IPS DF 19.7 (cell line): ENCODE data around the gene DNAJC16.
A peak's percentile ranks its signal among the peaks of the same experiment; 100 is the strongest.
"Not testable (repeated sequence)": the region's sequence is repeated elsewhere in the genome, so short reads cannot be mapped to it uniquely, and the experiment has no call there.

Experiments
- DNase-seq: peaks from one replicate; pipeline ENCODE4 v3.0.0-alpha.2; 2013; ENCODE audit warnings: low read depth, low spot score

Gene DNAJC16

GRCh38 chr1:15506831-15507230 is 19.8 kb upstream of the DNAJC16 start:
- DNase-seq, result no peak

- no peak for DNase-seq
These were observed 19.4 kb upstream of the DNAJC16 start for GRCh38 chr1:15507278-15507677.

- peak; percentile 94 for DNase-seq
These were observed 17.8 kb upstream of the DNAJC16 start for GRCh38 chr1:15508700-15509487.

DNA sequence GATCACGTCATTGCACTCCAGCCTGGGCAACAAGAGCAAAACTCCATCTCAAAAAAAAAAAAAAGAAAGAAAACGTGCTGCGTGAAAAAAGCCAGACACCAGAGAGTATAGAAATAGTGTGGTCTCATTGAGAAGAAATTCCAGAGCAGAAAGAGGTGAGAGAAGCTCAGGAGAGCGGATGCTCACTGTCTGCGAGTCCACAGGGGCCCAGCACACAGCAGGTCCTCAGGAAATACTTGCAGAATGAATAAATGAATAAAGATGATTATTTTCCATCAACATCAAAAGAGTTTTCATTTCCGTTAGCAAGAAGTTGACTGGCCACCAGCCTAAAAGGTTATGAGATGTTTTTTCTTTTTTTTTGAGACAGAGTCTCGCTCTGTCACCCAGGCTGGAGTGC is 17.1 kb upstream of the DNAJC16 start:
- DNase-seq, result no peak

DNA sequence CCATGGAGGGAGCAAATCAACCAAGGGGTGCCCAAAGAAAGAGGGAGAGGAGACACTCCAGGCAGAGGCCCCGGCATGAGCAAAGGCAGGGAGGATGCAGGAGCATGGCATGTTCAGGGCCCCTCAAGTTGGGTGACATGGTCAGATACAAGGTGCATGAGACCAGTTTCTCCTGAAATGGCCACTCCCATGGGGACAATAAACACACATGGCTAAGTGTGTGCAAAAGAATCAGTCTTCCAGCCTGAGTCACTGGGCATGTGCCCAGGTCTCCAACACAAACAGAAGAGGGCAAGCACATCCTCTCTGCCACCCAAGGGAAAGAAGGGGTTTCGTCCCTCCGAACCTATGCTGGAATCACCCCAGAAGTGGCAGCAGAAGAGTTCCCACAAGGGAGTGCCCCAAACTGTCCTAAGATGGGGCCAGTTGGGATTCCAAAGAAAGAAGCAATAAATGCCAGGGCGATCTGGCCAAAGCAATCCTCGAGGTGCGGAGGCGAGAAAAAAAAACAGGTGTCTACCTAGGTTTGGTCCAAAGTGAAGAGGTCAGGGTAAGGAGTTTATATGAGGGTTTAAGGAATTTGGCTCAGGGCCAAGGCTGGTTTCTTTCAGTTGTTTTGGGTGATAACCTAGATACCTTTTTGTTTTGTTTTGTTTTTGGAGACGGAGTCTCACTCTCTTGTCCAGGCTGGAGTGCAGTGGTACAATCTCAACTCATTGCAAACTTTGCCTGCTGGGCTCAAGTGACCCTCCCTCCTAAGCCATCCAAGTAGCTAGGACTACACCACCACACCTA is 15.8 kb upstream of the DNAJC16 start:
- no peak for DNase-seq

GRCh38 chr1:15513192-15513591 is 13.5 kb upstream of the DNAJC16 start:
- no peak for DNase-seq

DNA sequence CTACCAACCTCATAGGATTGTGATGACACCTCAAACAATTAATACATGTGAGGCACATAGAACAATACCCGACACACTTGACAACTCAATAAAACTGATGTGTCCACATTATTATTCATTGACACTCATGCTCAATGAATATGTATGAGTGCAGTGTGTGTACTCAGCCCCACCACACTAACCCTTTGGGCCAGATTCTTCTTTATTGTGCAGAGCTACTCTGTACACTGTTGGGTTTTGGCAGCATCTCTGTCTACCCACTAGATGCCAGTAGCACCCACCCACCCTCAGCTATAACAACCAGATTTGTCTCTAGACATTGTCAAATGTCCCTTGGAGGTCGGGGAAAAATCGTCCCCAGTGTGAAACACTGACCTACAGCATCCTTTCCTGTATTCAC is 12.7 kb upstream of the DNAJC16 start:
- DNase-seq, result no peak

DNA sequence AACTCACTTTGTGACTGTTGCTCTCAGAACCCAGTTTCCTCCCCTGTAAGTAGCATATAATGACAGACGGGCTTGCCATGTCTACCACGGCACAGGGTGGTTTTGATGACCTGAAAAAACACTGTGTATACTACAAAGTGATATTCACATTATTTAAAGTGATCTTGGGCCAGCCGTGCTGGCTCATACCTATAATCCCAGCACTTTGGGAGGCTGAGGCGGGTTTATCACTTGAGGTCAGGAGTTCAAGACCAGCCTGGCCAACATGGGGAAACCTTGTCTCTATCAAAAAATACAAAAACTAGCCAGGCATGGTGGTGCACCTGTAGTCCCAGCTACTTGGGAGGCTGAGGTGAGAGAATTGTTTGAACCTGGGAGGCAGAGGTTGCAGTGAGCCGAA is 12.1 kb upstream of the DNAJC16 start:
- DNase-seq, result not testable (repeated sequence)

DNA sequence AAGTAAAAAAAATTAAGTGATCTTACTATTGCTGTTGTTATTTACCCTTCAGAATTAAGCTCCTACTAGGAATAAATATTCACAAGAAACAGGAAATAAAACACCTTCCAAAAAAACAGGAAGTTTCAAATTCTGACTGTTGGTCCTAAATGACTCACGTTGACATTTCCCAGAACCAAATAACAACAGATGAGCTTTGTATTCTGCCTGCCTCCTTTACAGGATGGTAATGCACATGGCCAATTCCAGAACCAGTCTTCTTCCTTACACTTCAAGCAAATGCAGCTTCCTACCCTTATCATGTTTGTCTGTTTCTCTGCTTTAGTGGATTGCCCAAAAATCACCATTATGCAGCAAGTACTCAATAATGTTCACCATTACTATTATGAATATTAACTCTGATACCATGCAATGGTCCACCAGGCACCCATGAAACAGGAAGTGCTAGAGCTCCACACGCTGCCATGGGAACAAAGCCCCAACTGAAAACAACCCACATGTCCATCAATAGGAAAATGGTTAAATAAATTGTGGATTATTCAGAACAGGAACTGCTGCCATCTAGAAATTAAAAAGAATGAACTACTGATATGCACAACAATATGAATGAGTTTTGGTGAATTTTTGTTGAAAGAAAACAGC is 11.5 kb upstream of the DNAJC16 start:
- no peak for DNase-seq

DNA sequence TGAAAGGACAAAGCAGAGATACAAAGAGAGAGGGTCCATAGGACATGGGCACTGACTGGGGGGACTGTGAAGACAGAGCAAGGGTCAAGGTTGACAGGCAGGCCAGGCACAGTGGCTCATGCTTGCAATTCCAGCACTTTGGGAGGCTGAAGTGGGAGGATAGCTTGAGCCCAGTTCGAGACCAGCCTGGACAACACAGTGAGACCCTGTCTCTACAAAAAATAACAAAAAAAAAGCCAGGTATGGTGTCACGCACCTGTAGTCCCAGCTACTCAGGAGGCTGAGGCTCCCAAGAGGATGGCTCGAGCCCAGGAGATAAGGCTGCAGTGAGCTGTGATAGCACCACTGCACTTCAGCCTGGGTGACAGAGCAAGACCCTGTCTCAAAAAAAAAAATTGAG is 7.0 kb upstream of the DNAJC16 start:
- DNase-seq, result no peak

DNA sequence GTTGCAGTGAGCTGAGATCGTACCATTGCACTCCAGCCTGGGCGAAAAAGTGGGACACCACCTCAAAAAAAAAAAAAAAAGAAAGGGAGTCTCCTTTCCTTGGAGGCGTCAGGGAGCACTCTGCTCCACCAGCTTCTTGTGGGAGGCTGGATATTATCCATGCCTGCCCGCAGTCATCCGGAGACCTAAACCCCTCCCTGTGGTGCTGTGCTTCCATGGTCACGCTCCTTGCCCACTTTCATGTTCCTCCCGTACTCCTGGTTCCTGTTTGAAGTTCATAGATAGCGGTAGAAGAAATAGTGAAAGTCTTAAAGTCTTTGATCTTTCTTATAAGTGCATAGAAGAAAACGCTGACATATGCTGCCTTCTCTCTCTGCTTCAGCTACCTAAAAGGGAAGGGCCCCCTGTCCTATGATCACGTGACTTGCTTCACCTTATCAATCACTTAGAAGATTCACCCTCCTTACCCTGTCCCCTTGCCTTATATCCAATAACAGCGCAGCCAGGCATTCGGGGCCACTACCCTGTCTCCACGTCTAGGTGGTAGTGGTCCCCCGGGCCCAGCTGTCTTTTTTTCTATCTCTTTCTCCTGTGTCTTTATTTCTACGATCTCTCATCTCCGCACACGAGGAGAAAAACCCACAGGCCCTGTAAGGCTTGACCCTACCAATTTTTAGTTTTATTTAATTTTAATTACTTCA is 5.3 kb upstream of the DNAJC16 start:
- DNase-seq, result not testable (repeated sequence)

- DNase-seq, result no peak
These were observed 4.1 kb upstream of the DNAJC16 start for GRCh38 chr1:15522551-15522950.

DNA sequence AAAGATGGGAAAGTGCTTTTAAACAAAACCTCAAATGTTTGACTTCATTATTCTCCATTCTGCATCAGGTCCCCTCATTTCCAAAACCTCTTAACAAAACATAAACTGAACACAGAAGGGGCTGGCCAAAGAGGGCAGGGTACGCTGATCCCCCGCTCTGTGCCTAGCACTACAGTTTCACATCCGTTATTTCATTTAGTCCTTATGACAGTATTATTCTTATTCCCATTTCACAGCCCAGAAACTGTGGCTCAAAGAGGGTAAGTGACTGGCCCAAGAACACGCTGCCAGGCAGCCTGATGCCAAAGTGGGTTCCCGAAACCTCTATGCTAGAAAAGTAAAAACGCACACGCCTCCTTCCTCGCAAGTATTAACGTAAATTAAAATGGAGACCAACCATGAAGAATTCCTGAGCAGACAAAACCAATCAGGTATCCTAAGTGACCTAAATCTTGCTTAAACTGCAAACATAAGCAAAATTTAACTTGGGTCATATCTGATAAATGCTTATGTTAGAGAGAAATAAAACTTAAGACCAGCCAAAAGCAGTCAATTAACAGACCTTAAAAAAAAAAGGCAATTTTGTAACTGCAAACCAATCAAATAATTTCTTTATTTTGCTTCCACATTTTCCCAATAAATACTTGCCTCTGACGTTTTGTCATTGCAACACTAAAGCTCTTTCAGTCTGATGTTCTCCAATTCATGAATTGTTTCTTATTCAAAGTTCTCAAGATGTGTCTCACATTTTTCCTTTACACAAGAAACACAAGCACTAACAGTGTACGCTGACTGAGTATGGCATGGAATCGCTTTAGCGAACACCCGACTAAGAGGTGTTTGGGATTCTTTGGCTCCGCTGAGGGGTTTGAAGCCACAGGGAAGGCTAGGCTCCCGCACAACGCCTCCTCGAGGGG is 3.3 kb upstream of the DNAJC16 start:
- no peak for DNase-seq

DNA sequence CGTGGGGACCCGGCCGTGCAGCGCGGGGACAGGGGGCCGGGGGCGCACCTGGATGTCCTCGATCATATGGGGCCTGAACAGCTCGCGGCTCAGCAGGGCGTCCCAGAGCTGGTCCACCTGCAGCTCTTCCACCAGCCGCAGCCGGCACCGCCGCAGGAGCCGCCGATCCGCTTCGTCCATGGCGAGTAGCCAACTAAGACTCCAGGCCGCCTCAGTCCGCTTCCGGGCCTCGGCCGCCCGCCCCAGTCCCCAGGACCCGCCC is 2.7 kb upstream of the DNAJC16 start, which contains the start of gene CASP9:
Gene CASP9, minus strand, starts transcription at position 195 of the 262 bp plus-strand sequence. Its CDS starts 15 bp downstream, at position 180.
- DNase-seq, result no peak

- peak; percentile 68 for DNase-seq
These were observed 2.2 kb upstream of the DNAJC16 start for GRCh38 chr1:15524283-15525049.

GRCh38 chr1:15525050-15526020 is 1.3 kb upstream of the DNAJC16 start:
- DNase-seq, result no peak

DNA sequence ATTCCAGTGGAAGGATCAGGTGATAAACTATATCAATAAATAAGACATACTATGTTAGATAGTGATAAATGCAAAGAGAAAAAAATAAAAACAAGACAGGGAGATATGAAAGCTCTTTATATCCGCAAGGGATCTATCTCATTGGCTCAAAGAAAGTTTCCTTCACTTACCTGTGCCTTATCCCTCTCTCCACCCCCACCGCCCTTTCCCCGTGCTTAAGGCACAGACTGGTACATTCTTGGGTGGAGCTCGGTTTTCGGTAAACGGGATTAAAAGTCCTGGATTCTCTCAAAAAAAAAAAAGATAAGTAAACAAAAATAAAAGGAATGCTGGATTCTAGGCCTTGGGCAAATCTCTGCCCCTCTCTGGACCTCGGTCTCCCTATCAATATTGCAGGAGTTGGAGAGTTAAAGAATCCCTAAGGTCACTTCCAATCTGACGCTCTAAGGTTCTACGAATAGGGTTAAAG is 593 bp upstream of the DNAJC16 start:
- DNase-seq, result no peak

DNA sequence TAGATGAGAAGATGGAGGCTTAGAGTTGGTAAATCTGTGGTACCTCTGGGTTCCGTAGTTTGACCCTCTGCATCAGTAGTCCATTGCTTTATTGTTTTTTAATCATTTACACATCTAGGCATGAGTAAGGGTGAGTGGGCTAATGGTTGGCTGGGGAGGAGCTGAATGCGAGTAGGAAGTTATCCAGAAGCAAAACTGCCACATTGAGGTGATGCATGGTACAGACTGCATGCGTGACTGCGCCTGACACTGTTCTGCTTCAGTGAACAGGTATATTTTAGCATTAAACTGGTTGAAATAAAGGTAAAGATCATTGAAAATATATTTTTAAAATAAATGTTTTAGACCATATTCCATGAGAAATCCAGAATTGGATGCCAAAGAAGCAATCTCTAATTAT is 4.4 kb downstream of the DNAJC16 start:
- DNase-seq, result no peak

GRCh38 chr1:15531682-15532081 is 5.0 kb downstream of the DNAJC16 start:
- DNase-seq, result no peak
